ENCODE results near the gene NAT14. TPM values are rescaled to one million over a fixed set of nuclear protein-coding genes. Genes with fewer than 3 reads are reported as not detected.

The NAT14 gene
- total RNA-seq, 4 donors from 2014 or later, result 5.1 to 28.3 (median 12.2) TPM

GRCh38 chr19:55452749-55453346, 32.1 kb upstream of the NAT14 start:
- Histone ChIP-seq H3K27ac (no peak overlapping the region), H3K4me1 (peaks cover 0 to 22% of the 10 kb centered on the region in 2 donors), H3K36me3 (peaks cover 9 to 10% of the 10 kb centered on the region in 2 donors), H3K4me3 (replicated peaks in 1 of 3) (no peak overlapping the region), H3K9me3 (no peaks in the 10 kb centered on the region), H3K27me3 (peaks cover 9% of the 10 kb centered on the region)
- TF ChIP-seq CTCF (IDR thresholded peaks at IDR 0.05) (no peak), POLR2A (IDR thresholded peaks at IDR 0.05) (no peak)
- intact Hi-C loops (cut with DNase I), result no loop called here
- 15 to 23% methylated on average over 12 to 28 of the region's 34 CpGs for WGBS, 2 donors
- DNase-seq, result peak; percentile 66 to 70

- Histone ChIP-seq H3K4me1 (peaks cover 0 to 22% of the 10 kb centered on the region in 2 donors), H3K27ac (no peak overlapping the region), H3K9me3 (no peaks in the 10 kb centered on the region), H3K4me3 (replicated peaks in 1 of 3) (no peak overlapping the region), H3K27me3 (peaks cover 9% of the 10 kb centered on the region), H3K36me3 (peaks cover 9 to 10% of the 10 kb centered on the region in 2 donors)
- WGBS, 2 donors, result 94 to 96% methylated on average over 9 to 12 of the region's 12 CpGs
- no peak for DNase-seq
- intact Hi-C loops (cut with DNase I), result no loop called here
- TF ChIP-seq POLR2A (IDR thresholded peaks at IDR 0.05) (no peak), CTCF (IDR thresholded peaks at IDR 0.05) (no peak)
These were observed 31.3 kb upstream of the NAT14 start for GRCh38 chr19:55453511-55454260.

GRCh38 chr19:55454787-55455243, 30.2 kb upstream of the NAT14 start:
- H3K27ac ChIP-seq, result no peak overlapping the region
- WGBS, 2 donors, result 45 to 100% methylated on average over 1 to 2 of the region's 14 CpGs
- DNase-seq, result no peak
- H3K4me3 ChIP-seq (replicated peaks in 1 of 3), result no peak overlapping the region
- TF ChIP-seq CTCF (IDR thresholded peaks at IDR 0.05) (peak in 2 of 6 experiments; percentile 12 to 43), POLR2A (IDR thresholded peaks at IDR 0.05) (no peak)
- peaks cover 9 to 10% of the 10 kb centered on the region in 2 donors for H3K36me3 ChIP-seq
- H3K4me1 ChIP-seq, result peaks cover 0 to 22% of the 10 kb centered on the region in 2 donors
- peaks cover 9% of the 10 kb centered on the region for H3K27me3 ChIP-seq
- intact Hi-C loops (cut with DNase I), result no loop called here
- H3K9me3 ChIP-seq, result no peaks in the 10 kb centered on the region

- H3K4me1 ChIP-seq, result peaks cover 0 to 29% of the 10 kb centered on the region in 2 donors
- H3K36me3 ChIP-seq, result peaks cover 9 to 10% of the 10 kb centered on the region in 2 donors
- H3K9me3 ChIP-seq, result no peaks in the 10 kb centered on the region
- 77 to 84% methylated on average over 4 to 9 of the region's 11 CpGs for WGBS, 2 donors
- H3K4me3 ChIP-seq (replicated peaks in 1 of 3), result no peak overlapping the region
- no peak for DNase-seq
- peaks cover 9% of the 10 kb centered on the region for H3K27me3 ChIP-seq
- no peak overlapping the region for H3K27ac ChIP-seq
- no peak for TF ChIP-seq CTCF (IDR thresholded peaks at IDR 0.05)
- no peak for TF ChIP-seq POLR2A (IDR thresholded peaks at IDR 0.05)
- intact Hi-C loops (cut with DNase I), result no loop called here
These were observed 29.3 kb upstream of the NAT14 start for GRCh38 chr19:55455576-55456235.
